Mesenchymal stem cell (in vitro differentiated cells and primary cell): ENCODE data around the gene C4orf50. TPM values are rescaled to one million over a fixed set of nuclear protein-coding genes. Genes with fewer than 3 reads are reported as not detected.

Source experiments
- DNase-seq: peaks from one replicate; pipeline ENCODE4 v3.0.0-alpha.2; 2013
- H2AFZ ChIP-seq: one replicate; pipeline ENCODE4 v1.6.1; 2013; ENCODE audit warnings: low read depth, mild to moderate bottlenecking, control low read depth, inconsistent platforms, low read length, moderate library complexity
- H2AK5ac ChIP-seq: 2 replicates; pipeline ENCODE4 v1.6.1; 2013; ENCODE audit warnings: low read length, moderate library complexity, mild to moderate bottlenecking, inconsistent platforms; ENCODE audit not compliant: severe bottlenecking
- H2BK120ac ChIP-seq: one replicate; pipeline ENCODE4 v1.6.1; 2013; ENCODE audit warnings: low read depth, mild to moderate bottlenecking, inconsistent platforms, low read length, moderate library complexity
- H2BK12ac ChIP-seq, 2 experiments: one replicate each; pipeline ENCODE4 v1.6.1; 2013; ENCODE audit warnings: inconsistent platforms in 2 of 2, low read length in 2 of 2, mild to moderate bottlenecking in 2 of 2, moderate library complexity in 2 of 2, control low read depth in 1 of 2
- H2BK15ac ChIP-seq: one replicate; pipeline ENCODE4 v1.6.1; 2013; ENCODE audit warnings: mild to moderate bottlenecking, low read depth, inconsistent platforms; ENCODE audit not compliant: poor library complexity, severe bottlenecking
- H2BK5ac ChIP-seq: 2 replicates; pipeline ENCODE4 v1.6.1; 2013; ENCODE audit warnings: low read depth, mild to moderate bottlenecking, low read length, control low read depth, inconsistent platforms; ENCODE audit not compliant: poor library complexity, severe bottlenecking
- H3K14ac ChIP-seq, 2 experiments: one replicate each; pipeline ENCODE4 v1.6.1; 2013; ENCODE audit warnings: inconsistent platforms in 2 of 2, low read length in 2 of 2, control low read depth in 1 of 2, mild to moderate bottlenecking in 1 of 2, moderate library complexity in 1 of 2
- H3K18ac ChIP-seq, 2 experiments: one replicate each; pipeline ENCODE4 v1.6.1; 2013; ENCODE audit warnings: inconsistent platforms in 2 of 2, low read length in 2 of 2, control low read depth in 1 of 2, low read depth in 1 of 2, mild to moderate bottlenecking in 1 of 2
- H3K23ac ChIP-seq, 2 experiments: one replicate each; pipeline ENCODE4 v1.6.1; 2013; ENCODE audit warnings: inconsistent platforms in 2 of 2, low read length in 2 of 2, mild to moderate bottlenecking in 2 of 2, moderate library complexity in 2 of 2, control low read depth in 1 of 2
- H3K27ac ChIP-seq: 2 replicates; pipeline ENCODE4 v1.5.1; 2013; ENCODE audit warnings: mild to moderate bottlenecking, moderate library complexity, low read length, control low read depth, inconsistent platforms; ENCODE audit not compliant: poor library complexity, severe bottlenecking
- H3K27me3 ChIP-seq, 2 experiments: 2 replicates each; pipeline versions ENCODE4 v1.6.1 to v1.7.0; 2013; ENCODE audit warnings: low read length in 2 of 2, mild to moderate bottlenecking in 2 of 2, moderate library complexity in 2 of 2, control low read depth in 1 of 2, inconsistent platforms in 1 of 2; ENCODE audit not compliant: control insufficient read depth in 1 of 2, insufficient read depth in 1 of 2
- H3K36me3 ChIP-seq, 2 experiments: 2 replicates each; pipeline versions ENCODE4 v1.6.1 to v1.7.0; 2013; ENCODE audit warnings: low read length in 2 of 2, control low read depth in 1 of 2, inconsistent platforms in 1 of 2, low read depth in 1 of 2, mild to moderate bottlenecking in 1 of 2; ENCODE audit not compliant: insufficient read depth in 2 of 2, control insufficient read depth in 1 of 2
- H3K4ac ChIP-seq, 2 experiments: one replicate each; pipeline ENCODE4 v1.6.1; 2013; ENCODE audit warnings: inconsistent platforms in 2 of 2, low read length in 2 of 2, mild to moderate bottlenecking in 2 of 2, moderate library complexity in 2 of 2, control low read depth in 1 of 2, low read depth in 1 of 2
- H3K4me1 ChIP-seq: 2 replicates; pipeline ENCODE4 v1.6.1; 2013; ENCODE audit warnings: low read depth, low read length, control low read depth; ENCODE audit not compliant: control insufficient read depth, insufficient read depth
- H3K4me2 ChIP-seq: 2 replicates; pipeline ENCODE4 v1.6.1; 2013; ENCODE audit warnings: low read length, mild to moderate bottlenecking, inconsistent platforms; ENCODE audit not compliant: poor library complexity, severe bottlenecking
- H3K4me3 ChIP-seq, 2 experiments: 2 replicates each; pipeline versions ENCODE4 v1.5.1 to v1.7.0; 2013; ENCODE audit warnings: low read length in 2 of 2, mild to moderate bottlenecking in 2 of 2, control low read depth in 1 of 2, low read depth in 1 of 2; ENCODE audit not compliant: insufficient read depth in 1 of 2
- H3K79me1 ChIP-seq: replicated peaks from 2 replicates; pipeline ENCODE4 v1.6.1; 2013; ENCODE audit warnings: mild to moderate bottlenecking, control low read depth, low read length, inconsistent platforms; ENCODE audit not compliant: poor library complexity, severe bottlenecking
- H3K9ac ChIP-seq: 2 replicates; pipeline ENCODE4 v1.7.0; 2013; ENCODE audit warnings: mild to moderate bottlenecking, low read length, moderate library complexity
- H3K9me3 ChIP-seq: 2 replicates; pipeline ENCODE4 v1.7.0; 2013; ENCODE audit warnings: mild to moderate bottlenecking, low read length; ENCODE audit not compliant: control insufficient read depth
- H4K8ac ChIP-seq: one replicate; pipeline ENCODE4 v1.6.1; 2013; ENCODE audit warnings: inconsistent platforms, mild to moderate bottlenecking, low read length, moderate library complexity
- H4K91ac ChIP-seq: one replicate; pipeline ENCODE4 v1.6.1; 2013; ENCODE audit warnings: mild to moderate bottlenecking, low read length, inconsistent platforms
- WGBS: methylation state at CpG from one replicate; pipeline ENCODE4 v1.1.7; 2013; ENCODE audit warnings: mixed read lengths; 5-methylcytosine and 5-hydroxymethylcytosine counted together
- small RNA-seq: library from polyadenylated mRNA; stranded (forward); fragments of <200 nt; extraction: miRNeasy Mini kit (QIAGEN cat#:217004); gene quantifications from one replicate; pipeline ENCODE3, GENCODE V24; 2013; ENCODE audit warnings: low read depth

Gene C4orf50

DNA sequence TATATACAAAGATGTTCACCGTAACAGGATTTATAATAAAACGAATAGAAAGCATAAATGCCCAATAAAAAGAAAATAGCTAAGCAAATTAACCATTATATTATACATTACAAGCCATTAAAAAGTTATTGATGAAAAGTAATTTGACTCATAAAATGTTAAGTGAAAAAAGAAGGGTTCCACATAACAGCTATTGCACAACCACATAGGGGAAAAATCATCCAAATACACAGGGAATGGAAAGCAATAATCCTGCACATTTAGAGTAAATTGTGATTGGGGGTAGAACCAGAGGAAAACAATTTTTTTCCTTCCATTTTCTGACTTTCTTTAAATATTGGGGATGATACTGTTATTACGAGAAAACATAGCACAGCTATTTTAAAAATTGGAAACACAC lies 163.3 kb downstream of the C4orf50 start:
- no peak overlapping the region for H2AK5ac ChIP-seq
- no peak overlapping the region for H3K9ac ChIP-seq
- no peak overlapping the region for H3K4ac ChIP-seq
- H2BK5ac ChIP-seq, result no peak overlapping the region
- no peak for DNase-seq
- no peak overlapping the region for H4K91ac ChIP-seq
- peaks cover 3% of the 10 kb centered on the region for H3K9me3 ChIP-seq
- no peaks in the 10 kb centered on the region for H3K79me1 ChIP-seq
- H3K36me3 ChIP-seq, result no peaks in the 10 kb centered on the region
- no peak overlapping the region for H2AFZ ChIP-seq
- no peak overlapping the region for H2BK12ac ChIP-seq
- H3K27me3 ChIP-seq, result peaks cover 23 to 39% of the 10 kb centered on the region in 2 experiments
- no peak overlapping the region for H3K4me2 ChIP-seq
- no peak overlapping the region for H2BK15ac ChIP-seq
- no peak overlapping the region for H2BK120ac ChIP-seq
- no peak overlapping the region for H3K14ac ChIP-seq
- H4K8ac ChIP-seq, result no peak overlapping the region
- no peaks in the 10 kb centered on the region for H3K4me1 ChIP-seq
- no peak overlapping the region for H3K4me3 ChIP-seq
- 100% methylated on average over 1 of the region's 3 CpGs for WGBS
- no peak overlapping the region for H3K23ac ChIP-seq
- H3K27ac ChIP-seq, result no peak overlapping the region
- H3K18ac ChIP-seq, result no peak overlapping the region

DNA sequence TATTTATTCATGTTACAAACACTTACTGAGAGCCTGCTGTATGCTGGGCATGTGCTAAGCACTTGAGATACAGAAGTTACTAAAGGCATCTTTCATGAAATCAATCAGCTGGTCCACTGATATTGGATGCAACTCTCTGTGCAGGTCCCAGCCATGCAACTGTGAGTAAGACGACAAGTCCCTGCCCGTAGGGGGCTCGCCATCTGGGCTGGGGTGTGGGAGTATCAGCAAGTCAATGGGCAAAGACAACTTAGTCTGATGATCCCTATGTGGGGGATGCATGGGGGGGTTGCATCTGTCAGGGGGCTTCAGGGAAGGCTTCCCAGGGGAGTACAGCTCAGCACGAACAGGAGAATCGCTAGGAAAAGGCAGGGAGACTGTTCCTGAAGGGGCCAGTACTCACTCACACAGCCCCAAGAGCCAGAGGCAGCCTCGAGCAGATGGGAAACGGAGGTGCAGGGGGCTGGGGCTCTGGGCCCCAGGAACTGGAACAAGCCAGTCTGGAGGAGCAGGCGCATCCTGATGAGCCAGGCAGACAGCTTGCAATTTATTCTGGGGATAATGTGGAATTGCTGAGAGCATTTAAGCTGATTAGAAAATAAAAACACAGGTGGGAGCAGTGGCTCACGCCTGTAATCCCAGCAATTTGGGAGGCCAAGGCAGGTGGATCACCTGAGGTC lies 165.6 kb downstream of the C4orf50 start:
- Histone ChIP-seq H2AK5ac (no peak overlapping the region), H3K9ac (no peak overlapping the region), H3K36me3 (no peaks in the 10 kb centered on the region), H2AFZ (no peak overlapping the region), H2BK15ac (peak overlapping the region; percentile 70), H2BK120ac (no peak overlapping the region), H3K4me1 (no peaks in the 10 kb centered on the region), H3K4ac (no peak overlapping the region), H4K91ac (no peak overlapping the region), H2BK5ac (no peak overlapping the region), H3K18ac (no peak overlapping the region), H2BK12ac (no peak overlapping the region), H3K27me3 (peaks cover 21 to 52% of the 10 kb centered on the region in 2 experiments), H3K4me2 (no peak overlapping the region), H3K23ac (no peak overlapping the region), H4K8ac (no peak overlapping the region), H3K9me3 (peaks cover under 1% of the 10 kb centered on the region), H3K79me1 (no peaks in the 10 kb centered on the region), H3K27ac (no peak overlapping the region), H3K4me3 (no peak overlapping the region), H3K14ac (no peak overlapping the region)
- no peak for DNase-seq
- WGBS, result 90% methylated on average over 9 of the region's 9 CpGs

DNA sequence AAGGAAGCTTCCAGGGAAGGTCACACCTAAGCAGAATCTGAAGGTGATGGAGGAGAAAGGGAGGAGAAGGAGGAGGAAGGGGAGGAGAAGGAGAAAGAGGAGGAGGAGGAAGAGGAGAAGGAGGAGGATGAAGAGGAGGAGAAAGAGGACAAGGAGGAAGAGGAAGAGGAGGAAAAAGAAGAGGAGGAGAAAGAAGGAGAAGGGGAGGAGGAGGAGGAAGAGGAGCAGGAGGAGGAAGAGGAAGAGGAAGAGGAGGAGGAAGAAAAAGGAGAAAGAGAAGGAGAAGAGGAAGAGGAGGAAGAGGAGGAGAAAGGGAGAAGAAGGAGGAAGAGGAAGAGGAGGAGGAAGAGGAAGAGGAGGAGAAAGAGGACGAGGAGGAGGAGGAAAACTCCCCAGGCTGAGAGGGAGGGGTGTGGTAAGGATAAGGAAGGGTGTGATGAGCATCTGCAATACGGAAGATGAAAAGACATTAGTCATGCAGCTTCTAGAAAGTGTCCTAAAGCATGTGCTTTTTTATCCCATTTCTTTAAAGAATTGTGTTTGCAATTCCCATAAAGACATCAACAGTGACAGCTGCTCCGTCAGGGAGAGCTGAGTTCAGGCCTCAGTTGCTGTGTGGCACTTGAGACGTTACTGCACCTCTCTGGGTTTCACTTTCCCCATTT lies 166.5 kb downstream of the C4orf50 start:
- no peak overlapping the region for H3K4me2 ChIP-seq
- H3K79me1 ChIP-seq, result no peaks in the 10 kb centered on the region
- 85% methylated on average over 4 of the region's 4 CpGs for WGBS
- H2BK120ac ChIP-seq, result no peak overlapping the region
- H3K4me3 ChIP-seq, result no peak overlapping the region
- no peak overlapping the region for H4K8ac ChIP-seq
- no peak overlapping the region for H3K9ac ChIP-seq
- H2BK15ac ChIP-seq, result no peak overlapping the region
- H3K23ac ChIP-seq, result no peak overlapping the region
- no peak for DNase-seq
- no peaks in the 10 kb centered on the region for H3K36me3 ChIP-seq
- peaks cover 8% of the 10 kb centered on the region for H3K9me3 ChIP-seq
- no peak overlapping the region for H2AFZ ChIP-seq
- H2BK5ac ChIP-seq, result no peak overlapping the region
- H3K27ac ChIP-seq, result no peak overlapping the region
- no peak overlapping the region for H2AK5ac ChIP-seq
- H3K27me3 ChIP-seq, result peaks cover 24 to 60% of the 10 kb centered on the region in 2 experiments
- no peak overlapping the region for H3K18ac ChIP-seq
- H3K4ac ChIP-seq, result no peak overlapping the region
- H4K91ac ChIP-seq, result no peak overlapping the region
- H3K14ac ChIP-seq, result no peak overlapping the region
- no peak overlapping the region for H2BK12ac ChIP-seq
- no peaks in the 10 kb centered on the region for H3K4me1 ChIP-seq

Small RNA genes lying within 50 kb of the gene (small RNA-seq; reads per million reads assigned to genes)
- gene MIR378D1, result not detected
